ENCODE data around the gene KCMF1. TPM values are rescaled to one million over a fixed set of nuclear protein-coding genes. Genes with fewer than 3 reads are reported as not detected.
A peak's percentile ranks its signal among the peaks of the same experiment; 100 is the strongest.

Gene KCMF1
- total RNA-seq, 1 experiment from 2014 or later, result 71.5 TPM

- DNase-seq (ENCODE audit: low read depth), result no peak
Observed at GRCh38 chr2:85022232-85022631, 51.3 kb downstream of the KCMF1 start.

DNA sequence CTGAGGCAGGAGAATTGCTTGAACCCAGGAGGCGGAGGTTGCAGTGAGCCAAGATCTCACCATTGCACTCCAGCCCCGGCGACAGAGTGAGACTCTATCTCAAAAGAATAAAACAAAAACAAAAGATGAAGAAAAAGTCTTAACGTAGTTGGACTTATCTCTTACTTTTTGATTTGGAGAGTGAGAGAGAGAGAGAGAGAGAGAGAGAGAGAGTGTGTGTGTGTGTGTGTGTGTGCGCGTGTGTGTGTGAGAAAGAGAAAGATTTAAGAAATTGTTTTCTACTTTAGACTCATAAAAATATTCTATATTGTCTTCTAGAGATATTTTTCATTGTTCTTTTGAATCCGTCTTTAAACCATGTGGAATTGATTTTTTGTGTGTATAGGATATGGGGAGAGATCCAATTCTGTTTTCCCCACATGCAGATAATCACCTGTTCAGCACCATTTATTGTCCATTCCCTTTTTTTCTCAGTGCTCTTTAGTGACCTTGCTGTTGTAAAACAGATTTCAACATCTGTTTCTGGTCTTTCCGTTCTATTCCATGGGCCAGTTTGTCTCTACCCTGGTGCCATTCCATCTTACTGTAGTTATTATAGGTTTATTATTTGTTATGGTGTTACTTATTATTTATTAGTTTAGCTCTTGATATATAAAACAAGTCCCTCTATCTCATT, 53.5 kb downstream of the KCMF1 start:
- DNase-seq (ENCODE audit: low read depth), result no peak

DNA sequence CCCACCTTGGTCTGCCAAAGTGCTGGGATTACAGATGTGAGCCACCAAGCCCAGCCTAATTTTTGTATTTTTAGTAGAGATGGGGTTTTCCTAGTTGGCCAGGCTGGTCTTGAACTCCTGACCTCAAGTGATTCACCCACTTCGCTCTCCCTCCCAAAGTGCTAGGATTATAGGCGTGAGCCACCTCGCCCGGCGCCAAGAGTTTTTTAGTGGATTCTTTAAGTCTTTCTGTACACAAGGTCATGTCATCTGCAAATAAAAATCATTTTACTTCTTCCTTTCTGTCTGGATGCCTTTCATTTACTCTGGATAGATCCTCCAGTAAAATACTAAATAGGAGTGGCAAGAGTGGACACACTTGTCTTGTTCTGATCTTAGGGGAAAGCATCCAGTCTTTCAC, 61.7 kb downstream of the KCMF1 start:
- DNase-seq (ENCODE audit: low read depth), result peak; percentile 9

DNA sequence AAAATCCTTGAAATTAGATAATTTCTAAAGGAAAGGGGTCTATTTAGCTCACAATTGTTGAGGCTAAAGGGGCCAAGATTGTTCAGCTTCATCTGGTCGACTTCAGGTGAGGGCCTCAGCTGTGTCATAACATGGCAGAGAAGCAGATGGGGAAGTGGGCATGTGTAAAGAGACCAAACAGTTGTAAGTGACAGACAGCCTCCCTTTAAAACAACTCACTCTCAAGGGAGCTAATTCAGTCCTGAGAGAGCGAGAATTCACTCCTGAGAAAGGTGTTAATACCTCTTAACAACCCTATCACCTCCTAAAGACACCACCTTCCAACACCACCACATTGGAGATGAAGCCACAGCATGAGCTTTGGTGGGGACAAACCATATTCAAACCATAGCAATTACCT, 62.4 kb downstream of the KCMF1 start:
- DNase-seq (ENCODE audit: low read depth), result no peak

DNA sequence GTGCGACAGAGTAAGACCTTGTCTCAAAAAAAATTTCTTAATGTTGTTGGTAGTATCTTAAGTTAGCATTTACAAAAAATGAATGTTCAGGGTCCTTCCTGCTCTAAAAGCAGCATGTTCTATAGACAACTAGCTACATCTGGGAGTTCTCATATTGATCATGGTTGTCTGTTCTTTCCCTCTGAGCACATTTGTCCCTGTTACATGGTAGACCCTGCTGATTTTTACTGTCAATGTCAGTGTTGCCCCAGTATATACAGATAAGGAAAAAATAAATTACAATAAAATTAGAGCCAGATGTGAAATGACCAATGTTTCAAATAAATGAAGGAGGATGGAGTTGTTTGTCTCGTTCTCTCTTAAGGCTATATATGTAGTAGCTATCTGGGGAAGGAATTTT, 63.2 kb downstream of the KCMF1 start:
- DNase-seq (ENCODE audit: low read depth), result no peak

DNA sequence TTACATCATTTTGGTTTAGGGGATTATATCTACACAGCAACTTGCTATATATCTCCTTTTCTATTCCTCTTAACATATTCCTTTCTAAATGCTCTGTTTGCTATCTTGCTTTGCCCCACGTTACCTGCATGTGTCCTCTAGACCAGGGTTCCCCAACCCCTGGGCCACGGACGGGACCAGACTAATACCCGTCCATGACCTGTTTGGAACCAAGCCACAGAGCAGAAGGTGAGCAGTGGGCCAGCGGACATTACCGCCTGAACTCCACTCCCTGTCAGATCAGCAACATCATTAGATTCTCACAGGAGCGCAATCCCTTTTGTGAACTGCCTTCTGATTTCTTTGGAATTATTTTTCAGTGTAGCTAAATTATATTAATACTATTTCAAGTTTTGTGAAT, 66.7 kb downstream of the KCMF1 start:
- no peak for DNase-seq (ENCODE audit: low read depth)

DNA sequence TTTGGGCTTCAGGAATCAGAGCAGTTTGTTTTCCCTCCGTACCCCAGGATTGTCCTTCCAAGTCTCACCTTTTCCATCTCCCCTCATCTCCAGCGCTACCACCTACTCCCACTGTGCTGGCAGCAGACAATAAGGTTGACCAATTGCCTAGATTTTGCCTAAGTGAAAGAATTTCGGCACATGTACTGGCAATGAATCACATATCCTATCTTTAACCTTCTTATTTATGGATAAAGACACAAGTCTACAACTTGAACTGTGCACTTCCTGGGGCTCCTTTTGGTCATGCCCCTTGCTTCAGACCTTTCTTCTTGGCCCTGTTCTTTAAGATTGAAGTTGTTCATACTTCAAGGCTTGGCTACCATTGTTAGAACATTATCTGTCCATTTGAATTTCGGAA, 71.4 kb downstream of the KCMF1 start:
- DNase-seq (ENCODE audit: low read depth), result no peak

- DNase-seq (ENCODE audit: low read depth), result no peak
Observed at GRCh38 chr2:85048534-85048933, 77.6 kb downstream of the KCMF1 start.

DNA sequence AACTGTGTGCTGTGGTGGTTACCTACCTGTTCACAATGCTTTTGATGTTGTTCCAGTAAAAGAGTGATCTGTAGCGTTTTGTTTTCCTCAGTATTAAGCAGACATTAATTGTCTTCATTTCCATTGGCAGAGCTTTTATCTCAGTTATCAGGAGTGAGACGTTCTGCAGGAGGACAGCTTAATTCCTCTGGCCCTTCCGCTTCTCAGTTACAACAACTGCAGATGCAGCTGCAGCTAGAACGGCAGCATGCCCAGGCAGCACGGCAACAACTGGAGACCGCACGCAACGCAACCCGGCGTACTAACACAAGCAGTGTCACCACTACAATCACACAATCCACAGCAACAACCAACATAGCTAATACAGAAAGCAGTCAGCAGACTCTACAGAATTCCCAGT, 78.3 kb downstream of the KCMF1 start:
- DNase-seq (ENCODE audit: low read depth), result no peak

DNA sequence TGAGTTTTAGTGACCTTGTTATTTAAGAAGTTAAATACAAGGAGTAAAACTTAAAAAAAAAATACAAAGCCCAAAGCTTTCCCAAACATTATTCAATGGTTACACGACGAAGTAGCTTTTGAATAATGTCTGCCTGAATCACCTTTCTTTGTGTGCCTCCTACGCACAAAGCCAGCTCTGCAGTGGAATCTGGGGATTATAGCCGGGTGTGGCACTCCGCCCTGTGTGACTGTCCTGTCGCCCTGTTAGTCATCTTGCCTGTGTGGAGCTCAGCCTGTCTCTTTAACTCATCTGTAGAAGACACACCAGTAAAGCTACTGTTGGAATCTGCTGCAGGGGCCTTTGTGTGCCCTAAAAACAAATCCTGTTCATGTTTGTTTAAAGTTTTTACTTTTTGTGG, 82.8 kb downstream of the KCMF1 start:
- peak; percentile 60 for DNase-seq (ENCODE audit: low read depth)

GRCh38 chr2:85057226-85057962, 86.4 kb downstream of the KCMF1 start:
- no peak for DNase-seq (ENCODE audit: low read depth)

DNA sequence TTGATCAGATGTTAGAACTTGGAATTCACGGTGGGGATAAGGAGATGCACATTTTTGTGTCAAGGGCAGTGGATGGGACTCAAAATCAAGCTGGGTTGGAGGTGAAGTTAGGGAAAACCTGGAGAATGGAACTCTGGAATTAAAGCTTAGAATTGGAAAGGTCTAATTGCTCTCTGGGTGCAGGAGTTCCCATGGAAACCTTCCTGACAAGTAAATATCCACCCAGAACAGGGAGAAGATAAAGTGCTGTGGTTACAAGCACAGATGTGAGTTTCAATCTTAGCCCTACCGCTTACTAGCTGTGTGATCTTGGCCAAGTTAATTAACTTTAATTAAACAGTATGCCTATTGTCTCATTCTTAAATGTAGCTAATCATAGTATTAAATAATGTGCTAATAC, 90.9 kb downstream of the KCMF1 start:
- no peak for DNase-seq (ENCODE audit: low read depth)

DNA sequence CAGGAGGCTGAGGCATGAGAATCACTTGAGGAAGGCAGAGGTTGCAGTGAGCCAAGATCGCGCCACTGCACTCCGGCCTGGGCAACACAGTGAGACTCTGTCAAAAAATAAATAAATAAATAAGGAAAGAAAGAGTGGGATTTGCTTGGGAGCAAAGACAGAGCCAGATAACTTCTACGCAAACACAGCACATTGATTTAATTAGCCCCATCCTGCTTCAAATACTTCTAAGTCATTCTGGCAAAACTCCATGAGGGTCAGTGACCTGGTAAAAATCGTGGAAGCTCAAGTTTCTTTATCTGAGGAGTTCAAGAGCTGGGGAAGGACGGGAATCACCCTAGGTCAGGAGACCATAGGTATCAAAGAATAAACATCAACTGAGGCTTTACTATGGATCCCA, 91.6 kb downstream of the KCMF1 start:
- no peak for DNase-seq (ENCODE audit: low read depth)

GRCh38 chr2:85063981-85064599, 93.1 kb downstream of the KCMF1 start:
- no peak for DNase-seq (ENCODE audit: low read depth)

GRCh38 chr2:85064927-85065577, 94.1 kb downstream of the KCMF1 start:
- no peak for DNase-seq (ENCODE audit: low read depth)

DNA sequence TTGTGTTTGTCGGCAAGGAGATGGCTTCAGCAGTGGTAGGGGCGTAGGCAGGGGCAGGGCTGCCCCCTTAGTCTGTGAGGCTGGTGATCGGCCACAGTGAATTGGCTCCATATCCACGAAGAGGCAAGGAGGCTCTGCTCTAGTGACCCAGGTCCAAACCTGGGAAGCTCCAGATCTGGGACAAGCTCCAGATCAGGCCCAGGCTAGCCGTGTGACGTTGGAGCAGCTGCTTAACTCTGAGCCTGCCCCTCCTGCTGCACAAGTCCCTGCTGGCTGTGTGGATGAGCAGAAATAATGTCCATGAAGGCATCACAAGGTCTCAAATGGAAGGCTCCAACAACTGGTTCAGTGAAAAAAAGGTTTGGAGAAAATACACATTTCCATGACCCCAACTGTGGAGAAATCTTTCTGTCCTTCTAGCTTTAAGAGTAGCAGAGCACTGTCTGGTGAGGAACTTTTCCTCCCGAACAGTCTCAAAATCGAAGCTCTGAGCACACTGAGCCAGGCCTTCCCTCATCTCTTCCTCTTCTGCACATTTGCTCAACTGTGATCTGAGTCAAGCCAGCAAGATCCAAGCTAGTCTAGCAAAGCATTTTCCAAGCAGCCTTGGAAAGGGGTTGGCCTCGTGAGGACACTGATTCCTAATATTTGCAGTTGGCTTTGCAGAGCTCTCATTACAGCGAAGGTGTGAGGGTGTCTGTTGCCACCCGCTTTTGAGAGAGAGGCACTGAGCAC, 95.2 kb downstream of the KCMF1 start:
- DNase-seq (ENCODE audit: low read depth), result no peak

- peak; percentile 76 for DNase-seq (ENCODE audit: low read depth)
Observed at GRCh38 chr2:85066874-85067351, 96.0 kb downstream of the KCMF1 start.

DNA sequence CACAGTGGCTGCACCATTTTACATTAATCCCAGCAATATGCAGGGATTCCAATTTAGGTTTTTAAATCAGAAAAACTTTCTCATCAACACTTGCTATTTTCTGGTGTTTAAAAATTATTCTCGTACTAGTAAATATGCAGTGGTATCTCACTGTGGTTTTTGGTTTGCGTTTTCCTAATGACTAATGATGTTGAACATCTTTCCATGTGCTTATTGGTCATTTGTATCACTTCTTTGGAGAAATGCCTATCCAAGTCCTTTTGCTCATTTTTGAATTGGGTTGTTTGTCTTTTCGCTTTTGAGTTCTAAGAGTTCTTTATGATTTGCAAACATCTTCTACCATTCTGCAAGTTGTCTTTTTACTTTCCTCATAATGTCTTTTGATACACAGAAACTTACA, 100.1 kb downstream of the KCMF1 start:
- no peak for DNase-seq (ENCODE audit: low read depth)

GRCh38 chr2:85073033-85073432, 102.1 kb downstream of the KCMF1 start:
- no peak for DNase-seq (ENCODE audit: low read depth)

GRCh38 chr2:85076618-85077274, 105.8 kb downstream of the KCMF1 start:
- no peak for DNase-seq (ENCODE audit: low read depth)

GRCh38 chr2:85077859-85078419, 107.0 kb downstream of the KCMF1 start:
- no peak for DNase-seq (ENCODE audit: low read depth)

Measured in Daoy (cell line).